IMR-90 (cell line): ENCODE measurements around the gene SLC8A1. TPM values are rescaled to one million over a fixed set of nuclear protein-coding genes. Genes with fewer than 3 reads are reported as not detected.

ENCODE experiments used
- ATAC-seq: fragments of 200-7000 bp; cut with Tn5 transposase; 2 replicates; pipeline ENCODE4 v1.9.1; 2020; ENCODE audit warnings: low read depth, mild to moderate bottlenecking, moderate library complexity
- BruUV-seq: library from RNA; stranded (reverse); fragments of 400-500 nt; replicated peaks from 2 replicates; lab custom pipeline; 2021; lab: Mats Ljungman, UMichigan
- CTCF ChIA-PET: fragments of 300-600 bp; formaldehyde crosslinking; extraction: SDS; loops from one replicate; lab custom pipeline; 2021; ENCODE audit warnings: antibody characterized with exemption; lab: Yijun Ruan, JAX
- POLR2A ChIA-PET: fragments of 300-600 bp; sonication (Branson Sonifier 250); formaldehyde crosslinking; loops from one replicate; lab custom pipeline; 2022; ENCODE audit warnings: antibody characterized with exemption; ENCODE audit not compliant: unreplicated experiment; lab: Charles Lee
- DNase-seq: peaks from one replicate; pipeline ENCODE4 v3.0.0; 2013
- H2AFZ ChIP-seq: replicated peaks from 2 replicates; pipeline ENCODE3; 2013; ENCODE audit warnings: low read length, mild to moderate bottlenecking; ENCODE audit not compliant: poor library complexity
- H2AK5ac ChIP-seq: 2 replicates; pipeline ENCODE4 v1.6.1; 2013; ENCODE audit warnings: low read depth, low read length, inconsistent platforms
- H2AK9ac ChIP-seq: replicated peaks from 2 replicates; pipeline ENCODE3; 2013; ENCODE audit warnings: mild to moderate bottlenecking, low read depth, low read length, moderate library complexity; ENCODE audit not compliant: poor library complexity
- H2BK120ac ChIP-seq: 2 replicates; pipeline ENCODE4 v1.6.1; 2013; ENCODE audit warnings: low read depth, low read length, inconsistent platforms
- H2BK15ac ChIP-seq: 3 replicates; pipeline ENCODE4 v1.6.1; 2013; ENCODE audit warnings: low read depth, low read length, inconsistent platforms
- H2BK20ac ChIP-seq: 2 replicates; pipeline ENCODE4 v1.6.1; 2013; ENCODE audit warnings: low read depth, mild to moderate bottlenecking, inconsistent platforms, low read length, moderate library complexity
- H2BK5ac ChIP-seq: 2 replicates; pipeline ENCODE4 v1.6.1; 2013; ENCODE audit warnings: mild to moderate bottlenecking, low read depth, low read length, inconsistent platforms; ENCODE audit not compliant: poor library complexity, severe bottlenecking
- H3K14ac ChIP-seq: replicated peaks from 2 replicates; pipeline ENCODE4 v1.6.1; 2013; ENCODE audit warnings: low read depth, low read length, inconsistent platforms
- H3K18ac ChIP-seq: 2 replicates; pipeline ENCODE4 v1.6.1; 2013; ENCODE audit warnings: low read depth, low read length, control low read depth
- H3K23ac ChIP-seq: 2 replicates; pipeline ENCODE4 v1.6.1; 2013; ENCODE audit warnings: low read depth, low read length, inconsistent platforms
- H3K27ac ChIP-seq: 2 replicates; pipeline ENCODE4 v1.5.1; 2013; ENCODE audit warnings: mild to moderate bottlenecking, control low read depth, low read length; ENCODE audit not compliant: insufficient read depth
- H3K27me3 ChIP-seq: 2 replicates; pipeline ENCODE4 v1.6.1; 2013; ENCODE audit warnings: low read length; ENCODE audit not compliant: control insufficient read depth, insufficient read depth
- H3K36me3 ChIP-seq: 2 replicates; pipeline ENCODE4 v1.6.1; 2013; ENCODE audit warnings: low read length, mixed read lengths; ENCODE audit not compliant: control insufficient read depth, insufficient read depth
- H3K4ac ChIP-seq: 2 replicates; pipeline ENCODE4 v1.6.1; 2013; ENCODE audit warnings: low read depth, low read length, inconsistent platforms
- H3K4me1 ChIP-seq: 2 replicates; pipeline ENCODE4 v1.6.1; 2013; ENCODE audit warnings: low read length, mixed read lengths; ENCODE audit not compliant: control insufficient read depth, insufficient read depth
- H3K4me2 ChIP-seq: 2 replicates; pipeline ENCODE4 v1.6.1; 2013; ENCODE audit warnings: low read depth, mild to moderate bottlenecking, control low read depth, low read length, moderate library complexity
- H3K4me3 ChIP-seq: 2 replicates; pipeline ENCODE4 v1.5.1; 2013; ENCODE audit warnings: low read depth, mild to moderate bottlenecking, control low read depth, low read length, moderate library complexity; ENCODE audit not compliant: insufficient read depth
- H3K56ac ChIP-seq: 2 replicates; pipeline ENCODE4 v1.6.1; 2013; ENCODE audit warnings: low read length, inconsistent platforms; ENCODE audit not compliant: insufficient read depth; ENCODE audit errors: extremely low read depth
- H3K79me1 ChIP-seq, 2 experiments: 2 replicates each; pipeline ENCODE4 v1.6.1; 2013; ENCODE audit warnings: low read length in 2 of 2, inconsistent platforms in 1 of 2, low read depth in 1 of 2
- H3K9ac ChIP-seq: 2 replicates; pipeline ENCODE4 v1.6.1; 2013; ENCODE audit warnings: low read depth, low read length, control low read depth
- H3K9me1 ChIP-seq: 2 replicates; pipeline ENCODE4 v1.6.1; 2013; ENCODE audit warnings: low read length, inconsistent platforms; ENCODE audit not compliant: insufficient read depth
- H3K9me3 ChIP-seq: 2 replicates; pipeline ENCODE4 v1.6.1; 2013; ENCODE audit warnings: low read length; ENCODE audit not compliant: control insufficient read depth, insufficient read depth
- H4K20me1 ChIP-seq: 2 replicates; pipeline ENCODE4 v1.6.1; 2013; ENCODE audit warnings: low read length, inconsistent platforms; ENCODE audit not compliant: insufficient read depth
- H4K5ac ChIP-seq: 2 replicates; pipeline ENCODE4 v1.6.1; 2013; ENCODE audit warnings: mild to moderate bottlenecking, low read depth, low read length, control low read depth
- H4K8ac ChIP-seq, 2 experiments: 2 replicates each; pipeline ENCODE4 v1.6.1; 2013; ENCODE audit warnings: low read depth in 2 of 2, low read length in 2 of 2, control low read depth in 1 of 2, inconsistent platforms in 1 of 2
- H4K91ac ChIP-seq: 2 replicates; pipeline ENCODE4 v1.6.1; 2013; ENCODE audit warnings: low read depth, low read length, inconsistent platforms; ENCODE audit not compliant: insufficient read depth
- BHLHE40 ChIP-seq: fragments of 150-350 bp; IDR thresholded peaks from 2 replicates; pipeline ENCODE4 v1.6.1; 2016; ENCODE audit warnings: mild to moderate bottlenecking, low read depth, low read length
- FOS ChIP-seq: fragments of 150-350 bp; IDR thresholded peaks from 2 replicates; pipeline ENCODE4 v1.6.1; 2016; ENCODE audit warnings: low read depth, low read length
- MAFK ChIP-seq: IDR thresholded peaks from 2 replicates; pipeline ENCODE4 v1.6.1; 2012; ENCODE audit warnings: low read depth, low read length, improper control_type of control experiment
- MXI1 ChIP-seq: IDR thresholded peaks from 2 replicates; pipeline ENCODE4 v1.6.1; 2012; ENCODE audit warnings: low read depth, mild to moderate bottlenecking, low read length, moderate library complexity, borderline replicate concordance
- NFE2L2 ChIP-seq: fragments of 150-350 bp; IDR thresholded peaks from 2 replicates; pipeline ENCODE4 v1.6.1; 2016; ENCODE audit warnings: low read depth, mild to moderate bottlenecking, low read length
- POLR2A ChIP-seq: IDR thresholded peaks from 2 replicates; pipeline ENCODE4 v1.6.1; 2012; ENCODE audit warnings: mild to moderate bottlenecking, low read depth, low read length
- RAD21 ChIP-seq: IDR thresholded peaks from 2 replicates; pipeline ENCODE4 v1.6.1; 2012; ENCODE audit warnings: low read length, improper control_type of control experiment
- RCOR1 ChIP-seq: IDR thresholded peaks from 2 replicates; pipeline ENCODE4 v1.6.1; 2012; ENCODE audit warnings: mild to moderate bottlenecking, low read length, improper control_type of control experiment; ENCODE audit not compliant: insufficient replicate concordance
- RFX5 ChIP-seq: IDR thresholded peaks from 2 replicates; pipeline ENCODE4 v1.8.0; 2012; ENCODE audit warnings: low read depth, mild to moderate bottlenecking, low read length, moderate library complexity
- SMC3 ChIP-seq: fragments of 150-350 bp; IDR thresholded peaks from 2 replicates; pipeline ENCODE4 v1.6.1; 2016; ENCODE audit warnings: low read depth, mild to moderate bottlenecking, antibody characterized with exemption, low read length, moderate library complexity
- WGBS, 2 experiments: methylation state at CpG; one replicate each; pipeline versions ENCODE4 v1.1.5 to v1.1.7; 2013; ENCODE audit warnings: missing lambda C conversion rate in 2 of 2; ENCODE audit not compliant: insufficient read length in 1 of 2; ENCODE audit errors: extremely low coverage in 2 of 2; 5-methylcytosine and 5-hydroxymethylcytosine counted together
- dilution Hi-C: fragments of 300-500 bp; cut with HindIII; formaldehyde crosslinking; loops from one replicate; pipeline ENCODE4 v1.14.3; 2018; ENCODE audit warnings: low sequenced_read_pairs; ENCODE audit not compliant: unreplicated experiment
- in situ Hi-C: fragments of 300-500 bp; cut with MboI; formaldehyde crosslinking; loops from 3 replicates; pipeline ENCODE4 v1.14.3; 2019; ENCODE audit warnings: low sequenced_read_pairs, inconsistent platforms, mixed read lengths
- intact Hi-C: fragments of 100-400 bp; cut with micrococcal nuclease; formaldehyde crosslinking; loops from 2 replicates; pipeline ENCODE4 v1.10.0; 2022
- polyA plus RNA-seq, 3 experiments: library from polyadenylated mRNA; depleted of rRNA; stranded (reverse); fragments of >200 nt; gene quantifications; 2 replicates each; pipeline ENCODE4 v1.2.3, GENCODE V29; 2012; ENCODE audit warnings: low replicate concordance in 1 of 3
- total RNA-seq: library from RNA; depleted of rRNA; stranded (reverse); fragments of >200 nt; gene quantifications from 2 replicates; pipeline ENCODE4 v1.2.3, GENCODE V29; 2012

Gene SLC8A1
- total and polyA plus RNA-seq, 2 of the 4 experiments (the other 2 are of a cell fraction) = 7.7 to 57.0 TPM

DNA sequence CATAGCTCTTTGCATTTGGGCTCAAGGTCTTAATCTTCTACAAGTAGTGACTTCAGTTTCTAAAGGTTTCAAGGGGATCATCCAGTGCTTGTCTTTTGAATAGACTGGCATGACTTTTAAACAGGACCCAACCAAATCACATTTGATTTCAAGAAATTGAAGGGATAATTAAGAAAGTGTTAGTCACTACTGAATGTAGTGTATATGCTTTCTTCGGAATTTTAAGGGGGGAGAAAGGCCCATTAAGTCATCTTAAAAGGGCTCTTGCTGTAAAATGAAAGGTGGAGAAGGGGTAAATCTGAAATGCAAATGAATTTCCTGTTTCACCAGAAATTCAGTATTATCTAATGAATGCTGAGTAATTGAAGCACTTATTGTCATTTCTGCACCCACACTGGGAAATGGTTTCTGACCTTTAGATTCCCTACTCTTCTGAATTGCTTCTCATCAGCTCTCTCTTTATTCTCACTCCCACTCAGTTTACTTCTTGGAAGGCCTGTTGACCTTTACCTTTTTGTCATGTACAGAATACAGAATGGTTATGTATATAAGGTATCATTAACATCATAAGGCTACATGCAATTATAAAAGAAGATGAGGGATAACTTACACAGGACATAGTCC, 241.4 kb downstream of the SLC8A1 start:
- in situ Hi-C loops = loop anchor here (10.0 kb wide), 1 partner anchor 554 kb away; no protein-coding TSS in a partner anchor
- no peak overlapping the region for H2BK5ac ChIP-seq
- H3K4me1 ChIP-seq = peaks cover 15% of the 10 kb centered on the region
- no CpG with 5 or more reads among the region's 1 CpG for WGBS, 2 experiments
- no peak overlapping the region for H3K4ac ChIP-seq
- ChIA-PET POLR2A (no interaction called here), CTCF (no interaction called here)
- no peak for DNase-seq
- no peak overlapping the region for H3K27ac ChIP-seq
- H3K79me1 ChIP-seq = peaks cover 14 to 19% of the 10 kb centered on the region in 2 experiments
- no peak overlapping the region for H2BK120ac ChIP-seq
- H2BK20ac ChIP-seq = no peak overlapping the region
- TF ChIP-seq FOS (no peak), BHLHE40 (no peak), NFE2L2 (no peak), RFX5 (no peak), SMC3 (no peak), MAFK (no peak), POLR2A (no peak), RCOR1 (no peak), MXI1 (no peak), RAD21 (no peak)
- H3K4me3 ChIP-seq = no peak overlapping the region
- peak overlapping the region; percentile 84; the same call in 1 of the 2 replicates for H3K18ac ChIP-seq
- no peak overlapping the region for H3K4me2 ChIP-seq
- H3K9me3 ChIP-seq = peaks cover under 1% of the 10 kb centered on the region; the same call in 1 of the 2 replicates
- H4K20me1 ChIP-seq = no peaks in the 10 kb centered on the region
- H4K8ac ChIP-seq = no peak overlapping the region; a peak in 1 of 4 replicates
- H4K91ac ChIP-seq = 0 out of 2 replicates have a peak overlapping the region, but pooled peaks have one; percentile 43
- H3K56ac ChIP-seq = no peak overlapping the region
- H3K9ac ChIP-seq = no peak overlapping the region
- no peak for ATAC-seq
- BruUV-seq = no TSS peak
- H2AFZ ChIP-seq = no peak overlapping the region
- H2BK15ac ChIP-seq = no peak overlapping the region
- H3K14ac ChIP-seq = no peak overlapping the region
- H3K23ac ChIP-seq = no peak overlapping the region
- dilution Hi-C loops = no loop called here
- intact Hi-C loops = loop anchor here (10.0 kb wide), 1 partner anchor 296 kb away; no protein-coding TSS in a partner anchor
- H4K5ac ChIP-seq = peak overlapping the region; percentile 52; the same call in 1 of the 2 replicates
- no peak overlapping the region for H2AK5ac ChIP-seq
- no peak overlapping the region for H2AK9ac ChIP-seq
- no peaks in the 10 kb centered on the region for H3K27me3 ChIP-seq
- H3K9me1 ChIP-seq = no peaks in the 10 kb centered on the region
- H3K36me3 ChIP-seq = no peaks in the 10 kb centered on the region
